Hepatocyte (in vitro differentiated cells): ENCODE measurements around the gene MINDY3.

Source experiments
- CTCF ChIP-seq: fragments of 200-600 bp; sonication (generic); IDR thresholded peaks from 2 replicates; pipeline ENCODE4 v1.5.1; 2016; ENCODE audit warnings: antibody characterized with exemption, mild to moderate bottlenecking; ENCODE audit not compliant: poor library complexity
- EZH2 ChIP-seq: fragments of 200-600 bp; sonication (generic); IDR thresholded peaks from 2 replicates; pipeline ENCODE4 v1.6.1; 2016; ENCODE audit warnings: antibody characterized with exemption, mild to moderate bottlenecking, borderline replicate concordance
- EZH2phosphoT487 ChIP-seq: fragments of 200-600 bp; sonication (generic); IDR thresholded peaks from one replicate; pipeline ENCODE4 v1.6.1; 2018; ENCODE audit warnings: antibody characterized with exemption, mild to moderate bottlenecking, low read depth, moderate library complexity; ENCODE audit not compliant: unreplicated experiment, severe bottlenecking

GRCh38 chr10:15896654-15897053, 36.3 kb upstream of the MINDY3 start:
- TF ChIP-seq CTCF = no peak
- no peak for TF ChIP-seq EZH2phosphoT487
- TF ChIP-seq EZH2 = no peak
